GM15510 (cell line): ENCODE data around the gene ELL3.

Source experiments
- POLR2A ChIP-seq: IDR thresholded peaks from 3 replicates; pipeline ENCODE4 v1.6.1; 2011; ENCODE audit warnings: borderline replicate concordance; ENCODE audit not compliant: insufficient read length; ENCODE audit errors: extremely low read depth

ELL3 gene

GRCh38 chr15:43794269-43795037, 17.7 kb upstream of the ELL3 start:
- TF ChIP-seq POLR2A: no peak

DNA sequence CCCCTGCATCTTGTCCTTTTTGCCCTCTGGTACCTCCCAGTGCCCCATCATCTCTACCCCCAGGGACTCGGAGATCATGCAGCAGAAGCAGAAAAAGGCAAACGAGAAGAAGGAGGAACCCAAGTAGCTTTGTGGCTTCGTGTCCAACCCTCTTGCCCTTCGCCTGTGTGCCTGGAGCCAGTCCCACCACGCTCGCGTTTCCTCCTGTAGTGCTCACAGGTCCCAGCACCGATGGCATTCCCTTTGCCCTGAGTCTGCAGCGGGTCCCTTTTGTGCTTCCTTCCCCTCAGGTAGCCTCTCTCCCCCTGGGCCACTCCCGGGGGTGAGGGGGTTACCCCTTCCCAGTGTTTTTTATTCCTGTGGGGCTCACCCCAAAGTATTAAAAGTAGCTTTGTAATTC, 16.9 kb upstream of the ELL3 start:
- no peak for TF ChIP-seq POLR2A

DNA sequence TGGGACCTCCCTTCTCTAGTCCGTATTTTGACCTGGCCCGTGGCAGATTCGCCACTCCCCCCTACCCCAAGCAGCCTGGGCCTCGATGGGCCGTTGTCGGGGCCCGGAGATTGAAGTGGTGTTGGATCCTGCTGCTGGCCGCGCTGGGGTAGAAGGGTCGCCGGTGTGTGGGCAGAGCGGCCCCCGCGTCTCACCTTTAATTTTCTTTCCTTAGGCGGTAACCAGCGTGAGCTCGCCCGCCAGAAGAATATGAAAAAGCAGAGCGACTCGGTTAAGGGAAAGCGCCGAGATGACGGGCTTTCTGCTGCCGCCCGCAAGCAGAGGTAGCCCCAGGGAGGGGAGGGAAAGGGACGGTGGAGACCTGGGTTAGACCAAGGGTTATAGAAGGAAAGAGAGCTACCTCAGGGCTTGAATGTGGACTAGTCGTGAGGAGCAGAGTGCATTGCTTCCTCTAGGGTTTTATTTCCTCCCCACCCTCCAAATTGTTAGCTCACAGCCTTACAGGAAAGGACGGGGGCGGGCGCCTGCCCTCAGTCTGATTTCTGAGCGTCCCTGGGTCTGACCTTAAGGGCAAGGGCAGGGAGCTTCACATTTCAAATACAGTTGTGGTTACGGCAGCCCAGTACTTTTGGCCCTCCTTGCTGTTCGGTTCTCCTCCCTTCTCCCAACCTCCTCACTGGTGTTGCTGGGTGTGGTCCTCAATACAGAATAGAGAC, 16.2 kb upstream of the ELL3 start:
- TF ChIP-seq POLR2A: no peak

DNA sequence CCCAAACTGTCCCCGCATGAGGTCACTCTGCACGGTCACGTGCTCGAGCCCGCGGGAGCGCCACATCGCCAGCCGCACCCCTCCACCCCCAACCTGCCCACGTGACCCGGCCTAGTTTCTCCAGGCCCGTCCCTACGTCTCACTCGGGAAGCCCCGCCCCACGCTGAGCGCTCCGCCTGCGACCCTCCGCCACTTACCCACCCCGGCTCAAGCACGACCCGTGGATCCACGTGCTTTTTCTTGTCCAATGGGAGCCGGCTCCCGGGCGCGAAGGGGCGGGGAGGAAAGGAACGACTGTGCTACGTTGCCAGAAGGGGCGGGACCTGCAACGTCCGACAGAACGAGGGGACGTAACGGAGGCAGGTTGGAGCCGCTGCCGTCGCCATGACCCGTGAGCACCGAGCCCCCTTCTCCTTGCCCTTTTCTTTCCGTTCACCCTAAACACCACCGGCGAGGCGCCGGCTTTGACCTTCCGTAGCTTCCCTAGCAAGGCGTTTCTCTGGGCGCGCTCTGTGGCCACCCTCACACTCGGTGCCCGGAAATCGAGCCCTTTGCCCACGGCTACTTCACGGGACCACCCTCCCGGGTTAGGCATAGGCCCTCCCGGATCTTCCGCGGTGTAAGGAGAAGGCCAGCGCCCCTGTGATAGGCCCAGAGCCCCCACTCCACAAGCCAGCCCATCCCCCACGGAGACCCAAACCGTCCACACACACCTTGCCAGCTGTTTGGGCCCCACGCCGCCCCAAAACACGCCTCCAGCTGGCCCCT, 15.4 kb upstream of the ELL3 start, which contains the start of gene SERF2:
Gene SERF2 (plus strand): TSS at position 328 of the 768 bp plus-strand sequence. CDS start 57 bp downstream, at position 385.
- peak; percentile 94 for TF ChIP-seq POLR2A

- no peak for TF ChIP-seq POLR2A
Measured at GRCh38 chr15:43789409-43789808, 12.6 kb upstream of the ELL3 start.

DNA sequence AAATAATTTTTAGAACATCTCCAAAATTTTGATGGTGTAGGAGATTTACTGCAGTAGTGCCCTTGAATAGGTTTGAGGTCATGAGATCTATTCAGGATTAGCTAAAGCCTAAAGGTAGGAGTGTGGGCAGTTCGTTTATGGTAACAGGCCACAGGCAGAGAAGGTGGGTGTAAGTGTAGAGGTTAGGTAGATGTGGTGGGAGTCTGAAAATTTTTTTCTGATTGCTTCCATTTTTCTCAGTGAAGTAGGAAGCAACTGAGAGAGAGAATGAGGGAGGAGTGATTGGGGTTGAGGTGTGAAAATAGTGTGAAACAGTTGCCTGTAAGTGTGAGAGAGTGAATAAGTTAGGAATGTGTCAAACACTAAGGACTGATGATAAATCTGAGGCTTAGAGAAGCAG, 2.2 kb upstream of the ELL3 start:
- TF ChIP-seq POLR2A: no peak

DNA sequence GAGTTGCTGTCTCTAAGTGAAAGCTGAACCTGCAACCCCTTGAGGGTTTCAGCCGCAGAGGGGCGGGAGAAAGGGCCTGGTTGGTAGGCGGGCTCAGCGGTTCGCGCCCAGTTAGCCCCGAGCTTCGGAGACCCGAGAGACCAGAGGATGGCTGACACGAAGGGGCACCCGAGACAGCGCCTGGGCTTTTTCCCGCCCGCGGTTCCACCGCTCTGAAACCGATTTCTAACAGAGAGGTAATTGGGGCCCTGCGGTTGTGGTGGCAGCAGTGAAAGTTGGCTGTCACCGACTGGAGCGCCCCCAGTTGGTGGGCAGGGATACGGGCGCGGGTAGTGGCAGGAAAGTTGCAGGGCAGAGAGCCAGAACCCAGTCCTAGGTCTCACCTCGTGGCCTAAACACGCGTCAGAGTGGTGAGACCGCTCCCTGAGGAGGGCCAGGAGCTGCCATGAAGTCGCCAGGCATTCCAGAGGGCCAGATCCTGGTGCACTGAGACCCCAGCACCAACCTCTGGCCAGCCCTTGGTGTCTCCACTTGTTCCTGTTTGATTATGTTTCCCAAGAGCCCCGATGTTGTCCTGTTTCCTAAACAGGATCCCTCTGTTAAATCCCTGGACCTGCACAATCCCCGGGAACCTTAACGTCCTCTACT, 625 bp upstream of the ELL3 start:
- TF ChIP-seq POLR2A: peak; percentile 21

- peak; percentile 34 for TF ChIP-seq POLR2A
Measured at GRCh38 chr15:43776101-43776717, 557 bp downstream of the ELL3 start.

- no peak for TF ChIP-seq POLR2A
Measured at GRCh38 chr15:43775411-43775965, 1.3 kb downstream of the ELL3 start.

GRCh38 chr15:43774062-43774461, 2.7 kb downstream of the ELL3 start:
- no peak for TF ChIP-seq POLR2A

GRCh38 chr15:43772624-43773023, 4.1 kb downstream of the ELL3 start:
- TF ChIP-seq POLR2A: no peak

DNA sequence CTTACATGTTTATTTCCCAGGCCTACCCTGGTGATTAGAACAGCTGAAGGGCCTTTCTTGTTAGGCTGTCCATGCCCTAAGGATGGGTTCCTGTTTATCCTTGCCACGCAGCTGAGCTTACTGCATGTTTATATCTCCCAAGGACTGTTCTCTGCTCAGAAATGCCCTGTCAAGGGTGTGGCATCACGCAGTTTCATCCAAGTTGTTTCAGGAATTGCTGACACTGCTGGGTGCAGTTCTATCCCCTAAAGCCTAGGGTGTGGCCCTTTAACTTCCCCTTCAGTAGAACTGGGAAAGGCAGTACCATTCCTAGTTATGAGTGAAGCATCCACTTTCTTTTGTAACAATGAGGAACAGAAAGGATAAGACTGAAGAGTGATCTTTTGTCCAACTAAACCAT, 5.0 kb downstream of the ELL3 start:
- TF ChIP-seq POLR2A: no peak

- TF ChIP-seq POLR2A: no peak
Measured at GRCh38 chr15:43769584-43770228, 7.1 kb downstream of the ELL3 start.
